HepG2 (cell line): ENCODE results near the gene ZFAND6. TPM values are rescaled to one million over a fixed set of nuclear protein-coding genes. Genes with fewer than 3 reads are reported as not detected.
A peak's percentile ranks its signal among the peaks of the same experiment; 100 is the strongest.

ENCODE experiments used
- ARID2 ChIP-seq: sonication (generic); formaldehyde crosslinking; IDR thresholded peaks from 2 replicates; pipeline ENCODE4 v1.8.1; 2022; ENCODE audit warnings: mild to moderate bottlenecking, missing genetic modification reagents, borderline replicate concordance
- ATF7 ChIP-seq, 2 experiments: fragments of 450-650 bp in 1 of 2; sonication (generic) in 1 of 2; formaldehyde crosslinking in 1 of 2; IDR thresholded peaks; 2 replicates each; pipeline versions ENCODE4 v1.4.0 to v1.6.1; 2016 to 2020; ENCODE audit warnings: antibody characterized with exemption in 1 of 2, mild to moderate bottlenecking in 1 of 2, missing genetic modification reagents in 1 of 2
- BCL6 ChIP-seq: IDR thresholded peaks from 2 replicates; pipeline ENCODE4 v1.6.1; 2016; ENCODE audit warnings: missing genetic modification reagents, missing compliant biosample characterization
- RARA ChIP-seq: IDR thresholded peaks from 2 replicates; pipeline ENCODE4 v1.6.1; 2016; ENCODE audit warnings: missing genetic modification reagents, missing compliant biosample characterization
- RELA ChIP-seq: sonication (generic); formaldehyde crosslinking; IDR thresholded peaks from 2 replicates; pipeline ENCODE4 v1.4.0; 2020; ENCODE audit warnings: missing genetic modification reagents
- SAFB2 ChIP-seq: sonication (generic); formaldehyde crosslinking; IDR thresholded peaks from 2 replicates; pipeline ENCODE4 v1.5.1; 2020; ENCODE audit warnings: missing genetic modification reagents, low read depth, mild to moderate bottlenecking, borderline replicate concordance
- SRSF9 ChIP-seq: fragments of 200-400 bp; formaldehyde crosslinking; IDR thresholded peaks from 2 replicates; pipeline ENCODE4 v1.6.1; 2018; ENCODE audit warnings: borderline replicate concordance, mild to moderate bottlenecking, low read depth, low read length; ENCODE audit not compliant: insufficient read depth, poor library complexity, severe bottlenecking
- ZNF225 ChIP-seq: sonication (generic); formaldehyde crosslinking; IDR thresholded peaks from 2 replicates; pipeline ENCODE4 v1.4.0; 2020; ENCODE audit warnings: mild to moderate bottlenecking, missing genetic modification reagents
- ZNF501 ChIP-seq: sonication (generic); formaldehyde crosslinking; IDR thresholded peaks from 2 replicates; pipeline ENCODE4 v1.5.1; 2020; ENCODE audit warnings: mild to moderate bottlenecking, moderate library complexity, missing genetic modification reagents
- ZNF746 ChIP-seq: sonication (generic); formaldehyde crosslinking; IDR thresholded peaks from 2 replicates; pipeline ENCODE4 v1.8.0; 2022; ENCODE audit warnings: mild to moderate bottlenecking, missing genetic modification reagents
- ZNF775 ChIP-seq: sonication (generic); formaldehyde crosslinking; IDR thresholded peaks from 2 replicates; pipeline ENCODE4 v1.4.0; 2020; ENCODE audit warnings: missing genetic modification reagents, mild to moderate bottlenecking, moderate library complexity, borderline replicate concordance
- ZNF792 ChIP-seq: IDR thresholded peaks from 2 replicates; pipeline ENCODE4 v1.6.1; 2016
- ZNF841 ChIP-seq: sonication (generic); formaldehyde crosslinking; IDR thresholded peaks from 2 replicates; pipeline ENCODE4 v1.8.1; 2023; ENCODE audit warnings: missing genetic modification reagents, borderline replicate concordance
- polyA plus RNA-seq, 8 experiments: library from polyadenylated mRNA; depleted of rRNA in 3 of 8; stranded (reverse) in 7 of 8; unstranded in 1 of 8; fragments of >200 nt; fragmentation: Illumina TruSeq in 4 of 8; extraction: Trizol in 4 of 8; gene quantifications; 2 replicates each; pipeline versions ENCODE4 v1.2.1 to v1.2.3, GENCODE V29; 2011 to 2016; ENCODE audit warnings: low read depth in 4 of 8, missing spikeins in 1 of 8, mixed read lengths in 1 of 8; ENCODE audit not compliant: insufficient read depth in 1 of 8
- total RNA-seq, 5 experiments: library from RNA; depleted of rRNA; stranded (reverse); fragments of >200 nt; fragmentation: Illumina TruSeq; extraction: Trizol; gene quantifications; 2 replicates each; pipeline ENCODE4 v1.2.3, GENCODE V29; 2016; ENCODE audit warnings: low read depth in 1 of 5
- TF ChIP-seq, protein P1 (sequence below): sonication (generic); formaldehyde crosslinking; IDR thresholded peaks from 2 replicates; pipeline ENCODE4 v1.5.1; 2020; ENCODE audit warnings: mild to moderate bottlenecking, missing genetic modification reagents, borderline replicate concordance
- TF ChIP-seq, protein P2 (sequence below): sonication (generic); formaldehyde crosslinking; IDR thresholded peaks from 2 replicates; pipeline ENCODE4 v1.8.0; 2022; ENCODE audit warnings: missing genetic modification reagents, mild to moderate bottlenecking, moderate library complexity, borderline replicate concordance
- TF ChIP-seq, protein P3 (sequence below): sonication (generic); formaldehyde crosslinking; IDR thresholded peaks from 2 replicates; pipeline ENCODE4 v1.8.0; 2022; ENCODE audit warnings: mild to moderate bottlenecking, missing genetic modification reagents, borderline replicate concordance
- TF ChIP-seq, protein P4 (sequence below): sonication (generic); formaldehyde crosslinking; IDR thresholded peaks from 2 replicates; pipeline ENCODE4 v1.4.0; 2020; ENCODE audit warnings: missing genetic modification reagents, borderline replicate concordance
- TF ChIP-seq, protein P5 (sequence below), 2 experiments: sonication (generic) in 1 of 2; formaldehyde crosslinking in 1 of 2; IDR thresholded peaks; 2 replicates each; pipeline versions ENCODE4 v1.5.1 to v1.6.1; 2011 to 2020; ENCODE audit warnings: borderline replicate concordance in 1 of 2, low read depth in 1 of 2, low read length in 1 of 2, mild to moderate bottlenecking in 1 of 2, missing genetic modification reagents in 1 of 2, moderate library complexity in 1 of 2

The ZFAND6 gene
- total and polyA plus RNA-seq, 2 of the 13 experiments (the other 11 are each of a cell fraction or from before 2014, with no cell fraction given) = 84.2 to 115 TPM

DNA sequence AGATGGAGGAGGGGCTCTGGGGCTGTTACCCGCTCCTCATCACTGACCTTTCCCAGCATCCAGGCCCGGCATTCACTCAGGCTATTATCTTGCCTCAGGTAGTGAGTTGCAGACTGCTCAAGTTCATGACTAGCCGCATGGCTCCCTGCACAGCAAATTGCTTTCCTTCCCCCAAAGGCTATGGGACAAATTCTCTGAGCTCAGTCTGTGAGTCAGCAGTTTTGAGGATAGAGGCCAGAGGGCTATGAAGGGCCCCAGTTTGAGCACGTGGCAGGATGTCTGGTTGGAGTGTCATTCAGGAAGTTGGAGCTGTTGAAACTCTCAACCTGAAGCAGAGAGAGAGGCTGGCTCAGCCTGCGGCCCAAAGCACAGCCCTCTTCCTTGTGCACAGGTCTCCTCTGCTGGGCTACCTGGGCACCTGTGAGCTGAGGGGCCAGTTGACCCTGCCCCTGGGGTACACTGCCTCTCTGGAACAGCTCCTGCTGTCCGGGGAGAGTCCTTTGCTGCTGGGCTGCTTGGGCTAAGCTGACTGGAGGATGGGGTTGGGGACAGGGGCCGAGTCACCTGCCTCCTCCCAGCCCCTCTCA lies 101.2 kb downstream of the ZFAND6 start (continued):
- TF ChIP-seq ATF7 (IDR thresholded peaks at IDR 0.05) (no peak), ATF7 (CRISPR knock-in tag; IDR thresholded peaks at IDR 0.05) (0 out of 2 replicates have a peak, but pooled peaks have one; percentile 33), ARID2 (no peak), SRSF9 (no peak), ZNF792 (CRISPR knock-in tag) (peak; percentile 71; the same call in 1 of the 2 replicates), ZNF841 (CRISPR knock-in tag) (no peak), RELA (no peak), BCL6 (CRISPR knock-in tag) (peak; percentile 74), RARA (peak; percentile 88), SAFB2 (no peak), ZNF225 (CRISPR knock-in tag) (no peak), ZNF775 (CRISPR knock-in tag) (no peak), ZNF501 (no peak), ZNF746 (no peak; the same call in 1 of the 2 replicates)
- TF ChIP-seq, protein P1, sequence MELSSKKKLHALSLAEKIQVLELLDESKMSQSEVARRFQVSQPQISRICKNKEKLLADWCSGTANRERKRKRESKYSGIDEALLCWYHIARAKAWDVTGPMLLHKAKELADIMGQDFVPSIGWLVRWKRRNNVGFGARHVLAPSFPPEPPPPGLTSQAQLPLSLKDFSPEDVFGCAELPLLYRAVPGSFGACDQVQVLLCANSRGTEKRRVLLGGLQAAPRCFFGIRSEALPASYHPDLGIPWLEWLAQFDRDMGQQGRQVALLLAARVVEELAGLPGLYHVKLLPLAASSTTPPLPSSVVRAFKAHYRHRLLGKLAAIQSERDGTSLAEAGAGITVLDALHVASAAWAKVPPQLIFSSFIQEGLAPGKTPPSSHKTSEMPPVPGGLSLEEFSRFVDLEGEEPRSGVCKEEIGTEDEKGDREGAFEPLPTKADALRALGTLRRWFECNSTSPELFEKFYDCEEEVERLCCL (CRISPR knock-in tag) = no peak
- TF ChIP-seq, protein P2, sequence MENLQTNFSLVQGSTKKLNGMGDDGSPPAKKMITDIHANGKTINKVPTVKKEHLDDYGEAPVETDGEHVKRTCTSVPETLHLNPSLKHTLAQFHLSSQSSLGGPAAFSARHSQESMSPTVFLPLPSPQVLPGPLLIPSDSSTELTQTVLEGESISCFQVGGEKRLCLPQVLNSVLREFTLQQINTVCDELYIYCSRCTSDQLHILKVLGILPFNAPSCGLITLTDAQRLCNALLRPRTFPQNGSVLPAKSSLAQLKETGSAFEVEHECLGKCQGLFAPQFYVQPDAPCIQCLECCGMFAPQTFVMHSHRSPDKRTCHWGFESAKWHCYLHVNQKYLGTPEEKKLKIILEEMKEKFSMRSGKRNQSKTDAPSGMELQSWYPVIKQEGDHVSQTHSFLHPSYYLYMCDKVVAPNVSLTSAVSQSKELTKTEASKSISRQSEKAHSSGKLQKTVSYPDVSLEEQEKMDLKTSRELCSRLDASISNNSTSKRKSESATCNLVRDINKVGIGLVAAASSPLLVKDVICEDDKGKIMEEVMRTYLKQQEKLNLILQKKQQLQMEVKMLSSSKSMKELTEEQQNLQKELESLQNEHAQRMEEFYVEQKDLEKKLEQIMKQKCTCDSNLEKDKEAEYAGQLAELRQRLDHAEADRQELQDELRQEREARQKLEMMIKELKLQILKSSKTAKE = peak; percentile 77
- TF ChIP-seq, protein P3, sequence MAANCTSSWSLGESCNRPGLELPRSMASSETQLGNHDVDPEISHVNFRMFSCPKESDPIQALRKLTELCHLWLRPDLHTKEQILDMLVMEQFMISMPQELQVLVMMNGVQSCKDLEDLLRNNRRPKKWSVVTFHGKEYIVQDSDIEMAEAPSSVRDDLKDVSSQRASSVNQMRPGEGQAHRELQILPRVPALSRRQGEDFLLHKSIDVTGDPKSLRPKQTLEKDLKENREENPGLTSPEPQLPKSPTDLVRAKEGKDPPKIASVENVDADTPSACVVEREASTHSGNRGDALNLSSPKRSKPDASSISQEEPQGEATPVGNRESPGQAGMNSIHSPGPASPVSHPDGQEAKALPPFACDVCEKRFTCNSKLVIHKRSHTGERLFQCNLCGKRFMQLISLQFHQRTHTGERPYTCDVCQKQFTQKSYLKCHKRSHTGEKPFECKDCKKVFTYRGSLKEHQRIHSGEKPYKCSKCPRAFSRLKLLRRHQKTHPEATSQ = no peak
- TF ChIP-seq, protein P4, sequence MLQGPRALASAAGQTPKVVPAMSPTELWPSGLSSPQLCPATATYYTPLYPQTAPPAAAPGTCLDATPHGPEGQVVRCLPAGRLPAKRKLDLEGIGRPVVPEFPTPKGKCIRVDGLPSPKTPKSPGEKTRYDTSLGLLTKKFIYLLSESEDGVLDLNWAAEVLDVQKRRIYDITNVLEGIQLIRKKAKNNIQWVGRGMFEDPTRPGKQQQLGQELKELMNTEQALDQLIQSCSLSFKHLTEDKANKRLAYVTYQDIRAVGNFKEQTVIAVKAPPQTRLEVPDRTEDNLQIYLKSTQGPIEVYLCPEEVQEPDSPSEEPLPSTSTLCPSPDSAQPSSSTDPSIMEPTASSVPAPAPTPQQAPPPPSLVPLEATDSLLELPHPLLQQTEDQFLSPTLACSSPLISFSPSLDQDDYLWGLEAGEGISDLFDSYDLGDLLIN (CRISPR knock-in tag) = no peak
- TF ChIP-seq, protein P5, sequence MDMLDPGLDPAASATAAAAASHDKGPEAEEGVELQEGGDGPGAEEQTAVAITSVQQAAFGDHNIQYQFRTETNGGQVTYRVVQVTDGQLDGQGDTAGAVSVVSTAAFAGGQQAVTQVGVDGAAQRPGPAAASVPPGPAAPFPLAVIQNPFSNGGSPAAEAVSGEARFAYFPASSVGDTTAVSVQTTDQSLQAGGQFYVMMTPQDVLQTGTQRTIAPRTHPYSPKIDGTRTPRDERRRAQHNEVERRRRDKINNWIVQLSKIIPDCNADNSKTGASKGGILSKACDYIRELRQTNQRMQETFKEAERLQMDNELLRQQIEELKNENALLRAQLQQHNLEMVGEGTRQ (IDR thresholded peaks at IDR 0.05; ENCODE audit: low read depth, low read length) = peak; percentile 24; the same call in 1 of the 2 replicates
- TF ChIP-seq, protein P5 (CRISPR knock-in tag; IDR thresholded peaks at IDR 0.05; ENCODE audit: borderline replicate concordance) = peak; percentile 51; the same call in 1 of the 2 replicates
